ENCODE data around the gene MIF.

DNA sequence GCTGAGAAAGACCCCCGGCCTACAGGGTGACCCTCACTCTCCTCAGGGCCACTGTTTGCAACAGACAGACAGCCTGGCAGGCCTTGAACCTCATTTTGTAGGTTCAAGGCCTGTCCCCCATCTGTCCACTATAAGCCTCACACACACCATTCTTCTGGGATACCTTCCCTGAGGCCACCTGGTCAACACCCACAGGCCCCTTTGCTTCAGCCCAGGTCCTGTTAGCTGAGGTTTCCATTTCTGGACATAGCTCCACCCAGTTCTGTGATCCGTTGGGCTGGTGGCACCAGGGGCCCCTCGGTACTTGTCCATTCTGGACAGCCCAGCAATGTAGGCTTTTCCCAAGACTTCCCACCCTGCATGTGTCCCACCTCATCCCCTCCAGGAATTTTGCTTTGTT, 3.1 kb downstream of the MIF start:
- no peak for TF ChIP-seq ARNTL (CRISPR knock-in tag; IDR thresholded peaks at IDR 0.05; ENCODE audit: borderline replicate concordance, low read depth)
- TF ChIP-seq, protein P1, sequence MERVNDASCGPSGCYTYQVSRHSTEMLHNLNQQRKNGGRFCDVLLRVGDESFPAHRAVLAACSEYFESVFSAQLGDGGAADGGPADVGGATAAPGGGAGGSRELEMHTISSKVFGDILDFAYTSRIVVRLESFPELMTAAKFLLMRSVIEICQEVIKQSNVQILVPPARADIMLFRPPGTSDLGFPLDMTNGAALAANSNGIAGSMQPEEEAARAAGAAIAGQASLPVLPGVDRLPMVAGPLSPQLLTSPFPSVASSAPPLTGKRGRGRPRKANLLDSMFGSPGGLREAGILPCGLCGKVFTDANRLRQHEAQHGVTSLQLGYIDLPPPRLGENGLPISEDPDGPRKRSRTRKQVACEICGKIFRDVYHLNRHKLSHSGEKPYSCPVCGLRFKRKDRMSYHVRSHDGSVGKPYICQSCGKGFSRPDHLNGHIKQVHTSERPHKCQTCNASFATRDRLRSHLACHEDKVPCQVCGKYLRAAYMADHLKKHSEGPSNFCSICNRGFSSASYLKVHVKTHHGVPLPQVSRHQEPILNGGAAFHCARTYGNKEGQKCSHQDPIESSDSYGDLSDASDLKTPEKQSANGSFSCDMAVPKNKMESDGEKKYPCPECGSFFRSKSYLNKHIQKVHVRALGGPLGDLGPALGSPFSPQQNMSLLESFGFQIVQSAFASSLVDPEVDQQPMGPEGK (CRISPR knock-in tag; IDR thresholded peaks at IDR 0.05; ENCODE audit: borderline replicate concordance): no peak
- no peak for TF ChIP-seq RARB (CRISPR knock-in tag; IDR thresholded peaks at IDR 0.05)
- no peak for TF ChIP-seq GLIS3 (CRISPR knock-in tag; IDR thresholded peaks at IDR 0.05)
- no peak for TF ChIP-seq ZNF565 (CRISPR knock-in tag; conservative IDR thresholded peaks at IDR 0.05; ENCODE audit: low read depth)
- no peak for TF ChIP-seq ISL1 (CRISPR knock-in tag; IDR thresholded peaks at IDR 0.05)
- TF ChIP-seq, protein P2, sequence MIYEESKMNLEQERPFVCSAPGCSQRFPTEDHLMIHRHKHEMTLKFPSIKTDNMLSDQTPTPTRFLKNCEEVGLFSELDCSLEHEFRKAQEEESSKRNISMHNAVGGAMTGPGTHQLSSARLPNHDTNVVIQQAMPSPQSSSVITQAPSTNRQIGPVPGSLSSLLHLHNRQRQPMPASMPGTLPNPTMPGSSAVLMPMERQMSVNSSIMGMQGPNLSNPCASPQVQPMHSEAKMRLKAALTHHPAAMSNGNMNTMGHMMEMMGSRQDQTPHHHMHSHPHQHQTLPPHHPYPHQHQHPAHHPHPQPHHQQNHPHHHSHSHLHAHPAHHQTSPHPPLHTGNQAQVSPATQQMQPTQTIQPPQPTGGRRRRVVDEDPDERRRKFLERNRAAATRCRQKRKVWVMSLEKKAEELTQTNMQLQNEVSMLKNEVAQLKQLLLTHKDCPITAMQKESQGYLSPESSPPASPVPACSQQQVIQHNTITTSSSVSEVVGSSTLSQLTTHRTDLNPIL (CRISPR knock-in tag; IDR thresholded peaks at IDR 0.05; ENCODE audit: low read depth): no peak
- TF ChIP-seq SNAI2 (CRISPR knock-in tag; IDR thresholded peaks at IDR 0.05): no peak
- no peak for TF ChIP-seq ZNF70 (CRISPR knock-in tag; IDR thresholded peaks at IDR 0.05)
- no peak for TF ChIP-seq ZFP3 (CRISPR knock-in tag; IDR thresholded peaks at IDR 0.05)
- no peak for TF ChIP-seq TOX (CRISPR knock-in tag; IDR thresholded peaks at IDR 0.05; ENCODE audit: borderline replicate concordance)
- TF ChIP-seq ESRRG (CRISPR knock-in tag; IDR thresholded peaks at IDR 0.05): no peak

Data from SK-N-SH treated with all-trans-retinoic acid at 6 μM for 48 hours (cell line).